ENCODE results near the gene TRIM22.
"Not testable (repeated sequence)": the region's sequence is repeated elsewhere in the genome, so short reads cannot be mapped to it uniquely, and the experiment has no call there.

TRIM22 gene

GRCh38 chr11:5666402-5666793 is 23.2 kb upstream of the TRIM22 start:
- H3K9me3 ChIP-seq, result no peaks in the 10 kb centered on the region
- H3K4me1 ChIP-seq, result no peaks in the 10 kb centered on the region
- no peaks in the 10 kb centered on the region for H4K20me1 ChIP-seq
- H3K36me3 ChIP-seq, result peaks cover 85% of the 10 kb centered on the region
- no peak for TF ChIP-seq Cebpa-rat (IDR thresholded peaks at IDR 0.05)
- H3K27ac ChIP-seq, result no peak overlapping the region
- no peak overlapping the region for H3K9ac ChIP-seq
- H3K4me3 ChIP-seq, result no peak overlapping the region
- H3K4me2 ChIP-seq, result no peak overlapping the region
- no peaks in the 10 kb centered on the region for H3K27me3 ChIP-seq

GRCh38 chr11:5671831-5672230 is 17.8 kb upstream of the TRIM22 start:
- no peaks in the 10 kb centered on the region for H3K9me3 ChIP-seq
- no peak for TF ChIP-seq Cebpa-rat (IDR thresholded peaks at IDR 0.05)
- peaks cover 7% of the 10 kb centered on the region; the same call in 1 of the 2 replicates for H4K20me1 ChIP-seq
- no peaks in the 10 kb centered on the region for H3K27me3 ChIP-seq
- H3K36me3 ChIP-seq, result peaks cover 62% of the 10 kb centered on the region
- no peak overlapping the region for H3K9ac ChIP-seq
- no peak overlapping the region for H3K4me3 ChIP-seq
- no peak overlapping the region for H3K4me2 ChIP-seq
- no peaks in the 10 kb centered on the region for H3K4me1 ChIP-seq
- no peak overlapping the region for H3K27ac ChIP-seq

GRCh38 chr11:5674391-5674790 is 15.2 kb upstream of the TRIM22 start:
- Histone ChIP-seq H4K20me1 (peaks cover 9% of the 10 kb centered on the region; the same call in 1 of the 2 replicates), H3K4me1 (no peaks in the 10 kb centered on the region), H3K36me3 (peaks cover 58% of the 10 kb centered on the region), H3K27ac (no peak overlapping the region), H3K9me3 (peaks cover 21% of the 10 kb centered on the region), H3K9ac (no peak overlapping the region), H3K4me3 (no peak overlapping the region), H3K27me3 (no peaks in the 10 kb centered on the region), H3K4me2 (no peak overlapping the region)
- no peak for TF ChIP-seq Cebpa-rat (IDR thresholded peaks at IDR 0.05)

- Histone ChIP-seq H3K36me3 (peaks cover 57% of the 10 kb centered on the region), H3K9me3 (peaks cover 33% of the 10 kb centered on the region), H3K4me1 (no peaks in the 10 kb centered on the region), H3K27me3 (no peaks in the 10 kb centered on the region), H3K27ac (no peak overlapping the region), H3K9ac (no peak overlapping the region), H3K4me3 (no peak overlapping the region), H3K4me2 (no peak overlapping the region), H4K20me1 (peaks cover 12% of the 10 kb centered on the region; the same call in 1 of the 2 replicates)
- TF ChIP-seq Cebpa-rat (IDR thresholded peaks at IDR 0.05), result no peak
These were observed 9.8 kb upstream of the TRIM22 start for GRCh38 chr11:5679811-5680210.

GRCh38 chr11:5682890-5683441 is 6.6 kb upstream of the TRIM22 start:
- not testable (repeated sequence) for H3K27me3 ChIP-seq, H3K4me3 ChIP-seq, H3K27ac ChIP-seq, H3K4me1 ChIP-seq, H3K9ac ChIP-seq
- Histone ChIP-seq H3K36me3 (peaks cover 43% of the 10 kb centered on the region), H3K4me2 (peak overlapping the region; percentile 95; the same call in 1 of the 2 replicates), H4K20me1 (peaks cover 12% of the 10 kb centered on the region; the same call in 1 of the 2 replicates), H3K9me3 (peaks cover 26% of the 10 kb centered on the region)

GRCh38 chr11:5683620-5684019 is 6.0 kb upstream of the TRIM22 start:
- H3K27me3 ChIP-seq, H3K4me1 ChIP-seq: not testable (repeated sequence)
- Histone ChIP-seq H3K4me2 (peak overlapping the region; percentile 95), H3K4me3 (peak overlapping the region; percentile 72), H3K36me3 (peaks cover 36% of the 10 kb centered on the region), H3K9me3 (peaks cover 19% of the 10 kb centered on the region), H3K27ac (peak overlapping the region; percentile 82), H3K9ac (peak overlapping the region; percentile 82), H4K20me1 (peaks cover 12% of the 10 kb centered on the region; the same call in 1 of the 2 replicates)

- H3K36me3 ChIP-seq, result peaks cover 31% of the 10 kb centered on the region
- peaks cover 14% of the 10 kb centered on the region for H3K4me1 ChIP-seq
- peak overlapping the region; percentile 72 for H3K4me3 ChIP-seq
- peak overlapping the region; percentile 95 for H3K4me2 ChIP-seq
- no peak for TF ChIP-seq Cebpa-rat (IDR thresholded peaks at IDR 0.05)
- no peaks in the 10 kb centered on the region for H3K27me3 ChIP-seq
- peaks cover 12% of the 10 kb centered on the region; the same call in 1 of the 2 replicates for H4K20me1 ChIP-seq
- H3K9ac ChIP-seq, result peak overlapping the region; percentile 82
- H3K9me3 ChIP-seq, result peaks cover 14% of the 10 kb centered on the region; the same call in 1 of the 2 replicates
- H3K27ac ChIP-seq, result peak overlapping the region; percentile 82
These were observed 5.4 kb upstream of the TRIM22 start for GRCh38 chr11:5684036-5684645.

- H3K4me1 ChIP-seq, result peaks cover 17% of the 10 kb centered on the region
- H3K4me3 ChIP-seq, result peak within 1 kb of the TSS; percentile 72
- peak within 1 kb of the TSS; percentile 82 for H3K9ac ChIP-seq
- peaks cover 24% of the 10 kb centered on the region for H3K36me3 ChIP-seq
- H3K27ac ChIP-seq, result peak within 1 kb of the TSS; percentile 82
- H4K20me1 ChIP-seq, result peaks cover 6% of the 10 kb centered on the region; the same call in 1 of the 2 replicates
- peak within 1 kb of the TSS; percentile 95 for H3K4me2 ChIP-seq
- peaks cover 11% of the 10 kb centered on the region; the same call in 1 of the 2 replicates for H3K9me3 ChIP-seq
- no peak for TF ChIP-seq Cebpa-rat (IDR thresholded peaks at IDR 0.05)
- H3K27me3 ChIP-seq, result no peaks in the 10 kb centered on the region
These were observed 4.8 kb upstream of the TRIM22 start, which contains the start of gene TRIM5 for GRCh38 chr11:5684646-5685362. TSS of gene TRIM5 (minus strand) at chr11:5685074. CDS start at chr11:5680177, 4,897 bp downstream.

- H3K4me1 ChIP-seq, result peaks cover 18% of the 10 kb centered on the region
- no peak for TF ChIP-seq Cebpa-rat (IDR thresholded peaks at IDR 0.05)
These were observed 3.2 kb upstream of the TRIM22 start for GRCh38 chr11:5686426-5686825.

GRCh38 chr11:5688482-5688881 is 1.1 kb upstream of the TRIM22 start:
- Histone ChIP-seq H4K20me1 (no peaks in the 10 kb centered on the region; the same call in 1 of the 2 replicates), H3K9ac (no peak overlapping the region), H3K4me1 (peaks cover 31% of the 10 kb centered on the region), H3K4me3 (no peak overlapping the region), H3K27ac (no peak overlapping the region), H3K27me3 (no peaks in the 10 kb centered on the region), H3K36me3 (peaks cover 5% of the 10 kb centered on the region), H3K4me2 (peak overlapping the region; percentile 98), H3K9me3 (0 out of 2 replicates have a peak, but pooled peaks cover under 1% of the 10 kb centered on the region)
- TF ChIP-seq Cebpa-rat (IDR thresholded peaks at IDR 0.05), result no peak

More at GRCh38 chr11:5686426-5686825, 3.2 kb upstream of the TRIM22 start:
- Histone ChIP-seq H3K4me2 (no peak overlapping the region), H3K36me3 (0 out of 2 replicates have a peak, but pooled peaks cover 12% of the 10 kb centered on the region), H3K27me3 (no peaks in the 10 kb centered on the region), H3K27ac (no peak overlapping the region), H4K20me1 (no peaks in the 10 kb centered on the region; the same call in 1 of the 2 replicates), H3K9ac (no peak overlapping the region), H3K4me3 (no peak overlapping the region), H3K9me3 (peaks cover 11% of the 10 kb centered on the region; the same call in 1 of the 2 replicates)
